Activated CD8-positive, alpha-beta memory T cell treated with anti-CD3 and anti-CD28 coated beads for 48 hours (primary cell): Measurements from ENCODE around the gene ZIC4.

Experiments
- DNase-seq, 3 experiments: peaks; one replicate each; pipeline ENCODE4 v3.0.0-alpha.2; 2020; ENCODE audit warnings: low read depth in 2 of 3, low spot score in 2 of 3

Gene ZIC4

GRCh38 chr3:147406028-147406931 is at the start of gene ZIC4:
Gene ZIC4, minus strand, starts transcription at chr3:147406543. Its CDS starts 3,746 bp downstream, at chr3:147402797.
- DNase-seq: no peak

- no peak for DNase-seq
These were observed 43.3 kb upstream of the ZIC4 start for GRCh38 chr3:147449669-147450068.

DNA sequence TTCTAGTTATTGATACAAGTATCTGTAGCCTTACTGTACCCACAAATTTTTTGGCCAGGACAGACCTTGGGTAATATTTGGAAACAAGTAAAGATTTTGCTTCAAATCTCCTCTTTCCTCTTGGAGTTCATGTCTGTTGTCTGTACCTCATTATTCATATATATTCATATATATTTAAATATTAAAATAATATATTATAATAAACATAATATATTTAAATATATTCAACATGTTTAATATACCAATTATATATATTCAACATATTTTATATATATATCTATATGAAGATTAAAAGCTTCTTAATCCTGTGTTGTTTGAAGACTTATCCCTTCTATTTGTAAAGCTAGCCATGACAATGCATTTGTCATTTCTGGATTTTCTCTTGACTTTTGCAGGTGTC is 40.9 kb upstream of the ZIC4 start:
- no peak for DNase-seq

DNA sequence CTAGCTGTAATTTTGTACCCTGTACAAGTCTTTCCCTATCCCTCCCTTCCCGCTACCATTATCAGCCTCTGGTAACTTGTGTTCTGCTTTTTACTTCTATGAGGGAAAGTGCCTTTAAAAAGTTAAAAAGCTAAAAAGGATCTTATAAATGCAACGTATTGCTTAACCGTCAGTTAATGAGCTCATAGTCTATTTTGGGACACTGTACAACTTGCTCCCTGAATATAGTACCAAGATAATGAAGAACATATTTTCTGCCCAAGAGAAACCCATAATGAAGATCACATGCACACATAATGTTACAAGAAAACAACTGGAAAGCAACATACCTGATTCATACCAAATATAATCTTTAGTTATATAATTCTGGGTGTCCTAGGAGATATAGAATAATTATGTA is 25.4 kb upstream of the ZIC4 start:
- DNase-seq: no peak

- DNase-seq: no peak
These were observed 22.4 kb upstream of the ZIC4 start for GRCh38 chr3:147428754-147429153.

DNA sequence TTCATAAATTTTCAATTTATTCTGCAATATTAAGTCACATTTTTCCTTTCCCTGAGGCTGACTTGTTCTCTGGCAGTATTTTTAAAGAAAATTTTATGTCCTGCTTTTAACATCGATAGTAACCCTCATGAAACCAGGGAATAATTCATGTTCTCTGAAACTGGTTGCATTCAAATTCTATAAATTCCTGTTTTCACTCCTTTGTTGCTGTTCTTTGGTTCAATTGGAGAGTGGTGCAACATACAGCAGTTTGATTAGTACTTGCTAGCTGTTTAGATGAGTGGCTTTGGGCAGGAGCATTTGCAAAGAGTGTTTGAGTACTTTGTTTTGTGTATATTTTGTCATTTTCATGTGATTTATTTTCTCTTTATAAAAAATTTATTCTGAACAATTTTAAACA is 22.0 kb upstream of the ZIC4 start:
- DNase-seq: no peak

DNA sequence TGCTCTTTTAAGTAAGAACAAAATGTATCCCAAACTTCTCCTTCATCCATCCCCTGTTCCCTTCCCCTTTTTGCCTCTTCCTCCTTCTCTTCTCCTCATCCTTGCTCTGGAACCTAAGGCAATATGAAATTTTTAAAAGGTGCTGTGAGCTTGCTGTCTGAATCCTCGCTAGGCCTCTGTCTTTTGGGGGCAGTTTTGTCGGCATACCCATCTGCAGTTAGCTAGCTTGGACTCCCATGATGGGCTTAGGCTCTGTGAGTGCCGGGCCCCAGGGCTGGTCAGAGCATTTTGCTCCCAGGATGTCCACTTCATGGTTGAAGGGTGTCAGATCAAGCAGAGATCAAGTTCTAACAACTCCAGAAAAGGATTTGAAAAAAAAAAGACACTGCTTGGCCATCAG is 21.4 kb upstream of the ZIC4 start:
- DNase-seq: no peak

GRCh38 chr3:147426931-147427330 is 20.6 kb upstream of the ZIC4 start:
- DNase-seq: no peak

- DNase-seq: no peak
These were observed 19.1 kb upstream of the ZIC4 start for GRCh38 chr3:147425388-147425850.

GRCh38 chr3:147424581-147425387 is 18.4 kb upstream of the ZIC4 start:
- DNase-seq: no peak

GRCh38 chr3:147423798-147424580 is 17.6 kb upstream of the ZIC4 start:
- no peak for DNase-seq

DNA sequence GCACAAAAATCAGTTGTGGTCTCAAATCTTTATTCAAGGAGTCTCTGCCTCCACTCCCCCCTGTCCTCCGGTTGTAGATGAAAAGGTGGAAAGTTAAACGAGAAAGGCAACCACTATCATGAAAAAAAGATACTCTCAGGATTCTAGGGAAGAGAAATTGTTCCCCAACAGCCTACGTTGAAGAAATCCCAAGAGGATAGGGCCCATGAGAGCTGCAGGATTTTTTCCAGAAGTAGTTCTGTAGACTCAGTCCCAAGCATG is 17.1 kb upstream of the ZIC4 start:
- DNase-seq: no peak

GRCh38 chr3:147422601-147423536 is 16.5 kb upstream of the ZIC4 start:
- no peak for DNase-seq

GRCh38 chr3:147422196-147422595 is 15.9 kb upstream of the ZIC4 start:
- no peak for DNase-seq

GRCh38 chr3:147421184-147421912 is 15.0 kb upstream of the ZIC4 start:
- DNase-seq: no peak

DNA sequence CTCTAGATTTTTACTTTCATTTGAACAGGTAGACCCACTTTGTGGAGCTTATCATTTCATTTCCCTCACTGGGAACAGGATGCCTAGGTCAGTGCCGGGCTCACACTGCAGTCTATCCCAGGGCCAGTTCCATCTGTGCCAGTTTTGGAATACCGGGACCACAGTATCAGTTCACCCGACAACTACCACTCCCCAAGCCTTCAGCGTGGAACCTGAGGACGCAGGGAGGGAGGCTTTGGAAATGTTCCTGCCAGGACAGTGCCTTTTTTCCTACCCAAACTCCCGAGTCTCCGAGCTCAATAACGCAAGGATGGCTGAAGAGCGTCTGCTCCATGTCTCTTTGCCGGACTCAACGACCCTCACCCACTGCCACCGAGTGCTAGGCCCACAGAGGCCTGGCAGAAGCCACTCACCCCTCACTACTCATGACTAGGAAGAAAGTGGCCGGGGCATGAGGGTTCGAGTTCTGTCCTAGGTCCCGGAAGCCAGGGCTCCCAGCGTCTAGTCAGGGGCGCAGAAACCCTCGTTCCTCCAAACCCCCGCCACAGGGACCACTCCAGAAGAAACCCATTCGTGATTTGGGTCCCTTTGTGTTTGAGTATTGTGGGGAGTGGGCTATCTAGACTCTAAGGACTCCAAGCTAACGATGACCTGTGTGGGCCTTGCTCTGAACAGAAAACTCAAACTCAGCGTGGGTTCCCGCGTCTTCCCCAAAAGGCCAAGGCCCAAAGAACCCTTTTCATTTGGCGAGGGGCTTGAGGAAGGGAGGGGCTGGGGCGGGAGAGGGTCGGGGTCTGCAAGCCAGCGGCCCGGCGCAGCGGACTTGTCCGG is 14.2 kb upstream of the ZIC4 start:
- no peak for DNase-seq

GRCh38 chr3:147419781-147420224 is 13.5 kb upstream of the ZIC4 start:
- no peak for DNase-seq

- DNase-seq: no peak
These were observed 12.7 kb upstream of the ZIC4 start for GRCh38 chr3:147418808-147419701.
